Measurements from ENCODE around the gene TFB1M.

The TFB1M gene

DNA sequence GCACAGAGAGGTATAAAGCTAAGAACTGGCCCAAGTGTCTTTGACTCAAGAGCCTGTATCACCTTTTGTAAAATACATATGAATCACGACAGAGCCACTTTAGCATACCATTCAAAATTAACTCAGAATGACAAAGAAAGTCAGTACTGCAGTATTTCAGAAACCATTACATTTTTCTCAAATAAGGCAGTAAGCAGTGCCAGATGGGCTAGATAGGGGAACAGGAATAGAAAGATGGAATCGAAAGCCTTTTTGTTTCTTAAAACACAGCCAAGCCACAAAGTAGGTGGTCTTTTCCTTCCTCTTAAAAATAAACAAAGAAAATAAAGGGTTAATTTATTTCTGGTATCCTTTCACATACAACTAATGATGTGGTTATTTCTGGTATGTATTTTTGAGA is 40.2 kb downstream of the TFB1M start:
- no peak for TF ChIP-seq EZH2 (optimal IDR thresholded peaks at IDR 0.05; ENCODE audit: low read depth, low read length)
- TF ChIP-seq, protein P1, sequence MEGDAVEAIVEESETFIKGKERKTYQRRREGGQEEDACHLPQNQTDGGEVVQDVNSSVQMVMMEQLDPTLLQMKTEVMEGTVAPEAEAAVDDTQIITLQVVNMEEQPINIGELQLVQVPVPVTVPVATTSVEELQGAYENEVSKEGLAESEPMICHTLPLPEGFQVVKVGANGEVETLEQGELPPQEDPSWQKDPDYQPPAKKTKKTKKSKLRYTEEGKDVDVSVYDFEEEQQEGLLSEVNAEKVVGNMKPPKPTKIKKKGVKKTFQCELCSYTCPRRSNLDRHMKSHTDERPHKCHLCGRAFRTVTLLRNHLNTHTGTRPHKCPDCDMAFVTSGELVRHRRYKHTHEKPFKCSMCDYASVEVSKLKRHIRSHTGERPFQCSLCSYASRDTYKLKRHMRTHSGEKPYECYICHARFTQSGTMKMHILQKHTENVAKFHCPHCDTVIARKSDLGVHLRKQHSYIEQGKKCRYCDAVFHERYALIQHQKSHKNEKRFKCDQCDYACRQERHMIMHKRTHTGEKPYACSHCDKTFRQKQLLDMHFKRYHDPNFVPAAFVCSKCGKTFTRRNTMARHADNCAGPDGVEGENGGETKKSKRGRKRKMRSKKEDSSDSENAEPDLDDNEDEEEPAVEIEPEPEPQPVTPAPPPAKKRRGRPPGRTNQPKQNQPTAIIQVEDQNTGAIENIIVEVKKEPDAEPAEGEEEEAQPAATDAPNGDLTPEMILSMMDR (IDR thresholded peaks at IDR 0.05; ENCODE audit: low read length) = no peak
- no peak overlapping the region for H3K4me2 ChIP-seq (ENCODE audit: low read depth, low read length)
- no peaks in the 10 kb centered on the region for H3K36me3 ChIP-seq (replicated peaks; ENCODE audit: insufficient read depth, low read length)
- no peak overlapping the region for H2AFZ ChIP-seq (ENCODE audit: low read length)
- H3K9ac ChIP-seq (ENCODE audit: low read length) = no peak overlapping the region
- no peaks in the 10 kb centered on the region for H4K20me1 ChIP-seq (ENCODE audit: insufficient read depth, low read length)
- no peaks in the 10 kb centered on the region for H3K9me3 ChIP-seq (replicated peaks; ENCODE audit: insufficient read depth, low read length)
- H3K9me2 ChIP-seq (replicated peaks; ENCODE audit: insufficient read depth, low read length) = no peaks in the 10 kb centered on the region
- DNase-seq = no peak
- H3K27me3 ChIP-seq (replicated peaks; ENCODE audit: insufficient read depth, low read length) = no peaks in the 10 kb centered on the region
- H3K4me3 ChIP-seq (ENCODE audit: low read length) = no peak overlapping the region
- H3K4me1 ChIP-seq (ENCODE audit: low read length) = no peaks in the 10 kb centered on the region
- no peaks in the 10 kb centered on the region for H3F3A ChIP-seq (ENCODE audit: insufficient read depth, low read length)
- no peak overlapping the region for H3K27ac ChIP-seq (ENCODE audit: low read length)
- no peaks in the 10 kb centered on the region for H3K79me2 ChIP-seq (ENCODE audit: low read length)

GRCh38 chr6:155273431-155273830 is 40.9 kb downstream of the TFB1M start:
- no peak for DNase-seq
- H3K9me2 ChIP-seq (replicated peaks; ENCODE audit: insufficient read depth, low read length) = no peaks in the 10 kb centered on the region
- no peak overlapping the region for H3K9ac ChIP-seq (ENCODE audit: low read length)
- no peak overlapping the region for H3K4me3 ChIP-seq (ENCODE audit: low read length)
- H3K36me3 ChIP-seq (replicated peaks; ENCODE audit: insufficient read depth, low read length) = no peaks in the 10 kb centered on the region
- H3K4me1 ChIP-seq (ENCODE audit: low read length) = no peaks in the 10 kb centered on the region
- no peaks in the 10 kb centered on the region for H3K79me2 ChIP-seq (ENCODE audit: low read length)
- H3K9me3 ChIP-seq (replicated peaks; ENCODE audit: insufficient read depth, low read length) = no peaks in the 10 kb centered on the region
- H3F3A ChIP-seq (ENCODE audit: insufficient read depth, low read length) = no peaks in the 10 kb centered on the region
- H3K27me3 ChIP-seq (replicated peaks; ENCODE audit: insufficient read depth, low read length) = no peaks in the 10 kb centered on the region
- TF ChIP-seq, protein P1 (IDR thresholded peaks at IDR 0.05; ENCODE audit: low read length) = no peak
- TF ChIP-seq EZH2phosphoT487 (IDR thresholded peaks at IDR 0.05; ENCODE audit: low read length) (no peak), EZH2 (optimal IDR thresholded peaks at IDR 0.05; ENCODE audit: low read depth, low read length) (no peak)
- H4K20me1 ChIP-seq (ENCODE audit: insufficient read depth, low read length) = no peaks in the 10 kb centered on the region
- H3K4me2 ChIP-seq (ENCODE audit: low read depth, low read length) = no peak overlapping the region
- H2AFZ ChIP-seq (ENCODE audit: low read length) = no peak overlapping the region
- no peak overlapping the region for H3K27ac ChIP-seq (ENCODE audit: low read length)

DNA sequence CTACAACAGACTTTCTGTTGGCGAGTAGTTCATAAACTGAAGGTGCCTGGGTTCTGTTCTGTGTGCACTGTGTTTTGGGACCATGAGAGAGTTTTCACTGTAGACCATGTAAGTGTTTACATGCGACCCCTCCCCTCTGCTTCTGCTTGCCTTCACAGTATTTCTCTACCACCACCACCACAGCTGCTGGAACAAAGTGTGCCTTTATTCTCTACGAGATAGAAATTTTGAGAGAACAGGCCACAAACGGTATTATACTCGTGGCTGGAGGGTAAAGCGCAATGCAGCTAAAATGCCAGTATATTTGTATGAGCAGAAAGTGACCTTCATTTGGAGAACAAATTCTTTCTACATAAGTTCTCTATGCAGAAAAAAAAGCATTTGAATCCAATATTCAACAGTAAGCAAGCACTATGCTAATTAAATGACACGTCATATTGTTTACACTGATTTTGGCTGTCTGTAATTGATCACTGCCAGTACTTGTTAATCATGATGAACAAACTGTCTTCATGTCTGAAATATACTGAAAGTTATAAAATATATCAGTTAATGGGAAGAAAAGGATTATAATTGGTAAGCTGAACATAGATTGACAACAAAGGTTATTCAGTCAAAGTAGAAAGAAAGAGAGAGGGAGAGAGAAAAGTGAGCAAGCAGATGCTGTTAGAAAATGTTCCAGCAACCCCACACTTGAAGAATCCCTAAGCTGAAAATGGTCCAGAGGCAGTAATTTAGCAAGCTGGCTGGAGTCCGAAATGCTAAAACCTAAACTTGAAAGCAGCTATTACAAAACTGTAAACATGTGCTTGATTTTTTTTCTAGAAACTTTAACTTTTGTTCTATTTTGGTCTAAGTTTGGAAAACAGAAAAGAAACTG is 41.7 kb downstream of the TFB1M start:
- no peaks in the 10 kb centered on the region for H3K4me1 ChIP-seq (ENCODE audit: low read length)
- H3F3A ChIP-seq (ENCODE audit: insufficient read depth, low read length) = no peaks in the 10 kb centered on the region
- no peak overlapping the region for H3K27ac ChIP-seq (ENCODE audit: low read length)
- no peak overlapping the region for H3K4me2 ChIP-seq (ENCODE audit: low read depth, low read length)
- H3K9me3 ChIP-seq (replicated peaks; ENCODE audit: insufficient read depth, low read length) = no peaks in the 10 kb centered on the region
- no peaks in the 10 kb centered on the region for H3K79me2 ChIP-seq (ENCODE audit: low read length)
- no peak overlapping the region for H2AFZ ChIP-seq (ENCODE audit: low read length)
- H3K4me3 ChIP-seq (ENCODE audit: low read length) = no peak overlapping the region
- no peaks in the 10 kb centered on the region for H4K20me1 ChIP-seq (ENCODE audit: insufficient read depth, low read length)
- DNase-seq = no peak
- no peaks in the 10 kb centered on the region for H3K9me2 ChIP-seq (replicated peaks; ENCODE audit: insufficient read depth, low read length)
- H3K27me3 ChIP-seq (replicated peaks; ENCODE audit: insufficient read depth, low read length) = no peaks in the 10 kb centered on the region
- H3K9ac ChIP-seq (ENCODE audit: low read length) = no peak overlapping the region
- TF ChIP-seq, protein P1 (IDR thresholded peaks at IDR 0.05; ENCODE audit: low read length) = no peak
- TF ChIP-seq EZH2phosphoT487 (IDR thresholded peaks at IDR 0.05; ENCODE audit: low read length) = no peak
- TF ChIP-seq EZH2 (optimal IDR thresholded peaks at IDR 0.05; ENCODE audit: low read depth, low read length) = no peak
- no peaks in the 10 kb centered on the region for H3K36me3 ChIP-seq (replicated peaks; ENCODE audit: insufficient read depth, low read length)

All from MM.1S (cell line).